CD4-positive, alpha-beta T cell treated with Interleukin-12 subunit alpha and Interleukin-12 subunit beta, for 1 hour (primary cell): ENCODE results near the gene CHCHD1.
"Not testable (repeated sequence)": the region's sequence is repeated elsewhere in the genome, so short reads cannot be mapped to it uniquely, and the experiment has no call there.

Experiments used
- DNase-seq: peaks from one replicate; pipeline ENCODE4 v3.0.0-alpha.2; 2020

Gene CHCHD1

DNA sequence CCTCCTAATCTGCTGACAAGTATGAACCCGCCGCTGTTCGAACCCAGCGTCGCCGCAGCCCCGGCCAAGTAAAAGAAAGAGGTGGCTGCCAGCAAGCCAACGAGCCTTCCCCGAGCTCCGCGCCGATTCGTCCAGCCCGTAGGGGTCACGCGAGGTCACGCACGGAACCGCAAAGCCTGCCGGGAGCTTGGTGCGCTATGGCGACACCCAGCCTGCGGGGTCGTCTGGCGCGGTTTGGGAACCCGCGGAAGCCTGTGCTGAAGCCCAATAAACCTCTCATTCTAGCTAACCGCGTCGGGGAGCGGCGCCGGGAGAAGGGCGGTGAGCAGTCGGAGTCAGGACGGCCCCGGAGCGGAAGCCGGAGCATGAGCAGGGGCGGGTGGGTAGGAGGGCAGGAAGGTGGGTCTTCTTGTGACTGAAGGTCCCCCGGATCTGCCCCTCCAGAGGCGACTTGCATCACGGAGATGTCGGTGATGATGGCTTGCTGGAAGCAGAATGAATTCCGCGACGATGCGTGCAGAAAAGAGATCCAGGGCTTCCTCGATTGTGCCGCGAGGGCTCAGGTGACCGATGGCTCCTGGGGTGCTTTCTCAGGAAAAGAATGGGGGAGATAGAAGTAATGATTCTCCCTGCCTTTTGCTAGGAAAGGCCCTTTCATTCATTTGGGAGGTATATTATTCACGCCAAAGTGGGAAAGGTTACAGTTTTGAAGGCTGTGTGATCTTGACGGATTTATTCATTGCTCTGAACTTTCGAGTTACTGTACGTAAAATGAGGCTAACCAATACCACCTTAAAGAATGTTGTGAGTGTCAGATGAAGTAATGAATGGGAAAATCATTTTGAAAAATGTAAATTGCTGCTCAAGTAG lies at the start of gene CHCHD1:
Gene CHCHD1 (plus strand): TSS at position 170 of the 870 bp plus-strand sequence. CDS start 28 bp downstream, at position 198.
- DNase-seq, result peak; percentile 89

DNA sequence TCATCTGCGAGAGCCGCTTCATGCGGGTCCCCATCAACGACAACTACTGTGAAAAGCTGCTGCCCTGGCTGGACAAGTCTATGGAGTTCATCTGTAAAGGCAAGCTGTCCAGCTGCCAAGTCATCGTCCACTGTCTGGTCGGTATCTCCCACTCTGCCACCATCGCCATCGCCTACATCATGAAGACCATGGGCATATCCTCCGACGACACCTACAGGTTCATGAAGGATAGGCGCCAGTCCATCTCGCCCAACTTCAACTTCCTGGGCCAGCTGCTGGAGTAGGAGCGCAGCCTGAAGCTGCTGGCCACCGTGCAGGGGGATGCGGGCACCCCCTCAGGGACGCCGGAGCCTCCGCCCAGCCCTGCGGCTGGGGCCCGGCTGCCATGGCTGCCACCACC lies 49.4 kb upstream of the CHCHD1 start:
- no peak for DNase-seq

DNA sequence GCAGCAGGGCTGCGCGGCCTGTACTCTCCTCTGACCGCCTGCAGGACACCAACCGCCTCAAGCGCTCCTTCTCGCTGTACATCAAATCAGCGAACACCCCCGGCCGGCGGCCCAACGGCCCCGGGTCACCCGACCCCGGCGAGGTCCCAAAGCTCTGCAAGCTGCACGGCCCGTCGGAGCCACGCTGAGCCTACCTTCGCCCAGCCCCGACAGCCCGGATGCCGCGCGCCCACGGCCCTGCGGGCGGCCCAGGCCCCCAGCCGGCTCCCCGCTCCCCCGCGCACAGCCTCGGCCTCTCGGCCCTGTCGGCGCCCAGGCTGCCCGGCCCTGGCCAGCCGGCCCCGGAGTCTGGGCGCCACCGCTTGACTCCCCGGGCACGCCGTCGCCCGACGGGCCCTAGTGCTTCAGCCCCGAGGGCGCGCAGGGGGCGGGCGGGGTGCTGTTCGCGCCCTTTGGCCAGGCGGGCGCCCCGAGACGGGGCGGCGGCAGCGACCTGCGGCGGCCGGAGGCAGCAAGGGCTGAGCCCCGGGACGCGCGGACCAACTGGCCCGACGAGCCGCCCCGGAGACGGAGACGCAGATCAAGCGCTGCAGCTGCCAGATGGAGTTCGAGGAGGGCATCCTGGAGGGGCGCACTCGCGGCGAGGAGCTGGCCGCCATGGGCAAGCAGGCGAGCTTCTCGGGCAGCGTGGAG lies 48.8 kb upstream of the CHCHD1 start:
- no peak for DNase-seq

DNA sequence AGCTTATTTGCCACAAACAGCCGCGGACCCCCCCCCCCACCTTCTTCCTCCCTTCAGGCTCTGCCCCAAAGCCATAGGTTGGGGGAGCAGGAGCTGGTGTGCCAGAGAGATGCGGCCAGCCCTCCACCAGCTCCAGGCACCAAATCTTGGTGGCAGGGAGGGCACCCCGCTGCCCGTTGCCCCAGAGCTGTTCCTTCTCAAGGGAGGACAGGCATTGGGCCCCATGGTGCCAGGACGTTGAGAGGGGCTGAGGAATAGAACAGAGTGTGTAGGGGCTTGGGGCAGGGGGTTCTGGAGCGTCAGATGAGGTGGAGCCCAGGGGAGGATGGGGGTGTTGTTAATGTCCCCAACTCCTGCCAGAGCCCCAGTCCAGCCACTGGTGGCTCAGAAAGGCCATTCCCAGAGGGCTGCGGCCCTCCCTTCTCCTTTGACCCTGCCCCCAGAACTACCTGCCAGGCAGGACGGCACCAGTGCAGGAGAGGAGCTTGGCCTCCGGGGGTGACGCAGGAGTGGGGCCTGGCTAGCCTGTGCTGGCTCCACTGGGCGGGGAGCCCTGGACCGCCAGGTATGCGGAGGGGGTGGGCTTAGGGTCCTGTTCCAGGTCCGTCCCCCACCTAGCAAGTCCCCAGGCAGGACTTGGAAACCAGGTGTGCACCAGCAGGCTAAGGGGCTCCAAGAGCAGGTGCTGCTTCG lies 47.7 kb upstream of the CHCHD1 start:
- no peak for DNase-seq

DNA sequence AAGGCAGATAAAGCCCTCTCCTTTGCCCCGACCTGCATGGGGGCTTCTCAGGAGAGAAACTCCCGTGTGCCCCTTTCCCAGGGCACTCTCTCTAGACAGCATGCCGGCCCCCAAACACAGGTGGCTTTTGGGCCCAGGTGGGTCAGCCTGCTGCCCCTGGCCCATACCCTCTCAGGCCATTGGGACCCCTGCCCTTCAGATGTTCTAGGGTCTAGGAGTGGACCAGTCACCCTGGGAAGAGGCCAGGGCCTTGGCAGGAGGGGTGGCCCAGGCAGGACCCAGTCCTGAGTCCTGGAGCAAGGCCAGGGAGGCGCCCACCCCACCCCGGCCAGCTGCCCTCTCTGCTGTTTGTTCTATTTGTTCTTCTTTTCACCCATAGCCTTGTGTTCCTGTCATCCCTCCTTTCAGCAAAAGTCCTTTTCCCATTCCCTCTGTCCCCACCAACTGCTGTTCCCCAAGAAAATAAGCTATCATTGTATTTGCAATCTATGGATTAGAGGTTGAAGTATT lies 47.0 kb upstream of the CHCHD1 start:
- no peak for DNase-seq

DNA sequence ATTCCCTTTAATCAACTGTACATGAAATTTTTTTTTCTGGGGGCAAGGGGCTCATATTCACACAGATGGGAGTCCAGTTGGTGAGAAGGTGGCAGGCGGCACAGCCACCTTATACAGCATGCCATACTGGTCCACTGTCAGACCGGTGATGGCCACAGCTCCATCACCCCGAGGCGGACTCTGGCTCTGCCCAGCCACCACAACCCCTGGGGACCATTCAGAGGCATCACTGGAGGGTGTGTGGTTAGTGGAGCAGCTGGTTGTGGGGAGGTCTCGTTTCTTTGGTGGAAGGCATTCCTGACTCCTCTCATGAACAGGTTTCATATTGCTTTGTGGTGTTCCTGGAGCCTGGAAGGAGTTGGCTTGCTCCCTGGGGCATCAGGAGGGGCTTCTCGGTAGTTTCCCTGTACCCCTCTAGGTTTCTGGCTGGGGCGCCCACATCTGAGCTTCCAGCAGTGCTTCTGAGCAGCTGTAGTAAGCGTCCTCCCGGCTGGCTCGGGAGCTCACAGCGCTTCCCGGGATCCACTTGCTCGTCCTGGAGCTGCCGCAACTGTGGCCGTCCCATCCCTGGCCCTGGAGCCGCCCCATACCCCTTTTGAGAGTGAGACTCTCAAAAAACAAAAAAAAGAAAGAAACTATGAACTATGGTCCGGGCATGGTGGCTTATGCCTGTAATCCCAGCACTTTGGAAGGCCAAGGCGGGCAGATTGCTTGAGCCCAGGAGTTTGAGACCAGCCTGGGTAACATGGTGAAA lies 41.2 kb upstream of the CHCHD1 start:
- not testable (repeated sequence) for DNase-seq

DNA sequence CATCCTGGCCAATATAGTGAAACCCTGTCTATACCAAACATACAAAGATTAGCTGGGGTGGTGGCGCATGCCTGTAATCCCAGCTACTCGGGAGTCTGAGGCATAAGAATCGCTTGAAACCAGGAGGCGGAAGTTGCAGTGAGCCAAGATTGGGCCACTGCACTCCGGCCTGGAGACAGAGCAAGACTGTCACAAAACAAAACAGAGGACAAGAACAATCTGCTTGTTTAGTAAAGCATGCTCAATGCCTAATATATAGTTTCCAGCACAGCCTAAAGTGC lies 39.5 kb upstream of the CHCHD1 start:
- no peak for DNase-seq

DNA sequence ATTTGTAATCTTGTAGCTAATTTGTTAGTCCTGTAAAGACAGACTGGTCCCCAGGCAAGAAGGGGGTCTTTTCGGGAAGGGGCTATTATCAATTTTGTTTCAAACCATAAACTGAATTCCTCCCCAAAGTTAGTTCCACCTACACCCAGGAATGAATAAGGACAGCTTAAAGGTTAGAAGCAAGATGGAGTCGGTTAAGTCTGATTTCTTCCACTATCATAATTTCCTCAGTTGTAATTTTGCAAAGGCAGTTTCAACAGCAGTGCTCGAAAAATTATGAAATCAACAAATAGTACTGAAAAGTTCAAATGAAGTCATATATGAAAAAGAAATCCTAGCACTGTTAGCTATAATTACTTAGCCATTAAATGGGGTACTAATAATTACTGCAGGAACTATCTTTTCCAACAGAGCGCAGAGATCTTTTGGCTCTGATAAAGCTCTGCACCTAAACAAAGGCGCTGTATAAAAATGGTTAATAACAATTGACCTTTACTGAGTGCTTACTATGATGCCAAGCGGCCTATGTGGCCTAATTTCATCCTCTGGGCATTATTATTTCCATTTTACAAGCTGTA lies 38.4 kb upstream of the CHCHD1 start:
- DNase-seq, result no peak

DNA sequence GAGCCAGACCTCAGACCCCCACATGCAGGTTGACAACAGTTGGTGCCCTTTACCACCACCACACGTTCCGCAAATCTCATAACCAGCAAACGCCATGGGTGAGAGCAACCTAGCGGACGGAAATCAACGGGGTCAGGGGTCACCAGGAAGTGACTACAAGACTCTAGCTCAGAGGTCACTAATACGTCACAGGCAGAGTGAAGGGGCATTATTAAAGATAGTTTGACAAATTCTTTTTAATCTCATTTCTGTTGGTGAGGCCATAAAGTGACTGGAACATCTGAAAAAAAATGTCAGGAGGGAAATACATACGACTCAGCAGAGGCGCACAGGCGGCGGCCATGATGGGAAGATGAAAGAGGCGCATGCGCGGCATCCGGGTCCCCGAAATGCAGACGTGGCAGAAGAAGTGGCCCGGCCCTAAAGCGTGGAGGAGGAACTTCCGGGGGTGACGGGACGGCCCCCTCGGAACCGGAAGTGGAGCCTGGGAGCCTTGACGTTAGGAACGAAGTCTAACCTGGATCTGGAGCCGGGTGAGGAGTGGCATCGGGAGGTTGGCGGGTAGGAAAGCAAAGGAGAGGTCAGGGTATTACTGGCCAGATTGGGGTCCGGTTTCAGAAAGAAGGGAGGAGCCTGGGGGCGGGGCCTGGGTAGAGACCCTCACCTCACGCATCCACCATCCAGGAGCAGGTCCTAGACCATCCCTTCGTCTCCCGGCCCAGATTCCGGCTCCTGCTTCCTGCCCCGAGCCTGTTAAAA lies 37.8 kb upstream of the CHCHD1 start, which contains the start of gene SEC24C:
Gene SEC24C (plus strand): TSS at position 468 of the 759 bp plus-strand sequence. CDS start 2,461 bp downstream, outside the sequence.
- DNase-seq, result peak; percentile 96

DNA sequence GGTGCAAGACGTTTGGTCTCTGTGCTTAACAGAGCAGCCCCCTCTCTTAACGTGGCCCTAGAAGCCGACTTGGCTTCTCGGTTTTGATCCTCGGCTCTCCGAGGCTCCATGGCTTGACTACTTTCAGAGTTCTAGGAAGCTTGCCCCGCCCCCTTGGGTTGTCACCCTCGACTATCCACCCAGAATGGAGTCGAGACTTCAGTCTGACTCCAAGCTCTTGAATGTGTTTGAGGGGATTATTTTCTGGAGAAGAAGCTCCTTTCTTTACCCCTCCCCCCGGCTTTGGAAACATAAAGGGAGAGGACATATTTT lies 37.2 kb upstream of the CHCHD1 start:
- DNase-seq, result peak; percentile 52

DNA sequence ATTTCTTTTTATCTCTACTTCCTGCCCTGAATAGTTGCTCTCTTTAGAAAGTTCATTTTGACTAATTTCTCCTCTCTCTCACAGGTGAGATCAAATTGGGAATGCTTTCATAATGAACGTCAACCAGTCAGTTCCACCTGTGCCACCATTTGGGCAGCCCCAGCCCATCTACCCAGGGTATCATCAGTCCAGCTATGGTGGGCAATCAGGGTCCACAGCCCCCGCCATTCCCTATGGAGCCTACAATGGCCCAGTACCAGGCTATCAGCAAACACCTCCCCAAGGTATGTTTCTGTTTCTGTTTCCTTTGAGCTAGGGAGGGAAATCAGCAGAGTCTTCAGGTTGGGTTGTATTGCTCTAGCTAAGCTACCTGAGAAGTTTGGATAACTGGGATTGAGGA lies 35.1 kb upstream of the CHCHD1 start:
- DNase-seq, result no peak

DNA sequence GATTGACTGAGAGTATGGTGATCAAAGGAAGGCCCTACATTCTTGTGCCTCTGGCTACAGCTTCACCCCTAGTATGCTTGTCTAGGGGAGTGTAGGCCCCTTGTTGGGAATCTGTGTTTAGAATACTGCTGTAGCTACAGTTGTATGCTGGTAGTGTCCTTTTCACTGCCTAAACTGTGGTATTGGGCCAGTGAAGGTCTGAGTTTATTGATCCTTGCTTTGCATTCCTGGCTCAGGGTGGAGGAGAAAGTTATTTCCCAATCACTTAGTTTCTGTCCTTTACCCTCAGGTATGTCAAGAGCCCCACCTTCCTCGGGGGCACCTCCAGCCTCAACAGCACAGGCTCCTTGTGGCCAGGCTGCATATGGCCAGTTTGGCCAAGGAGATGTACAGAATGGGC lies 31.0 kb upstream of the CHCHD1 start:
- DNase-seq, result no peak

DNA sequence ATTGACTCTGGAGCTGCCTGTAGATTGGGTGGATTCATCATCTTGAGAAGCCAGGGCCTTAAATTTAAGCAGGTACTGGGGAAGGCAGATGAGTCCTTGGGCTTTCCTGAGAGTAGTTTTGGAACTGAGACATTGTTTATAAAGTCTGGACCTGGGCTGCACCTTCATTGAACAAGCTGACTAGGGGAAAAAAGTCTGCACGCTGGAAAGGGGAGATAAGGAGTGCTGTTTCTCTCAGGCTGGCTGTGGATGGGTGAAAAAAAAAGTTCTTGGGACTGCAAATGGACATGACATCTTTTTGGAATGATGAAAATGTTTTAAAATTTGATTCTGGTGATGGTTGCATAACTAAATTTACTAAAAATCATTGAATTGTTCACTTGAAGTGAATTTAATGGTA lies 25.7 kb upstream of the CHCHD1 start:
- no peak for DNase-seq

DNA sequence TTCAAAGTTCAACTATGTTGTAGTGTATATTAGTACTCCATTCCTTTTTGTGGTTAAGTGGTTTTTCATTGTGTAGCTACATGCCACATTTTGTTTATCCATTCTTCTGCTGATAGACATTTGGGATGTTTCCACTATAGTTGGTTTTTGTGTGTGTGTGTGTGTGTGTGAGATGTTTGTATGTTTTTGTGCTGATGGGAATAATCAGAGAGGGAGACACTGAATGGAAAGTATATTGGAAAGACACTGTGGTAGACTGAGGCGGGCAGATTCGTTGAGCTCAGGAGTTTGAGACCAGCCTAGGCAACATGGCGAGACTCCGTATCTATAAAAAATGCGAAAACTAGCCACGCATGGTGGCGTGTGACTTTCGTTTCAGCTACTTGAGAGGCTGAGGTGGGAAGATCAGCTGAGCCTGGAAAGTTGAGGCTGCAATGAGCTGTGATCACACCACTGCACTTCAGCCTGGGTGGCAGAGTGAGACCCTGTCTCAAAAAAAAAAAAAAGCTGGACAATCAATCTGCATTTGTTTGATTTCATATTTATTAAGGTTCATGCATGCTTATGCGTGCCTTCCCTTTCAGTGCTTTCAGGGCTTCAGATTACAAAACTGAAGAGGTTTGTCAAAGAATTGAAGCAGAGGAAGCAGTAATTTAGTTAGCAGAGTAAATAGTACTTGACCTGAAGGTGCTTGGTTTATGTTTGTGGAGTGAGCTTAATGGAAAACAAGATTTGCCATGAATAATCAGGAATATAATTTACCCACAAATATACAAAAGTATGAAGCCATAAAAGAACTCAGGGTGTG lies 22.9 kb upstream of the CHCHD1 start:
- DNase-seq, result peak; percentile 38

DNA sequence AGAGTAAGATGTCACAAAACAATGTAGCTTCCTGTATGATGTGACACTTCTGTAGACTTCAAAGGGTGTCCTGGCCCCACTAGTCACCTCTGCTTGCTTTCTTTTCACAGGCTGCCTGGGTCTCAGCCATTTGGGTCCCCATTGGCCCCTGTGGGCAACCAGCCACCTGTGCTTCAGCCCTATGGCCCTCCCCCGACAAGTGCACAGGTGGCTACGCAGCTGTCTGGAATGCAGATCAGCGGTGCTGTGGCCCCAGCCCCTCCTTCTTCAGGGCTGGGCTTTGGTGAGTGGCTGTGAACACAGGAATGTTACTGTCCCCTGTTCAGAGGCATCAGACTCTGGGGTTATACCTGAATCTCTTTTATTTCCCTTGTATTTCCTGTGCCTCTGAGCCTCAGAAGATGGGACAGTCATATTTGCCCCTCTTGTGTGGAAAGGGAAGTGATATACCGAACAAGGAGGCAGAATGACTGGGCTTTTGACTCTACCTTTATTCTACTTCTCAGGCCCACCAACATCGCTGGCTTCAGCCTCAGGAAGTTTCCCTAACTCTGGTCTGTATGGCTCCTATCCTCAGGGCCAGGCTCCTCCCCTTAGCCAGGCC lies 22.2 kb upstream of the CHCHD1 start:
- DNase-seq, result peak; percentile 83

DNA sequence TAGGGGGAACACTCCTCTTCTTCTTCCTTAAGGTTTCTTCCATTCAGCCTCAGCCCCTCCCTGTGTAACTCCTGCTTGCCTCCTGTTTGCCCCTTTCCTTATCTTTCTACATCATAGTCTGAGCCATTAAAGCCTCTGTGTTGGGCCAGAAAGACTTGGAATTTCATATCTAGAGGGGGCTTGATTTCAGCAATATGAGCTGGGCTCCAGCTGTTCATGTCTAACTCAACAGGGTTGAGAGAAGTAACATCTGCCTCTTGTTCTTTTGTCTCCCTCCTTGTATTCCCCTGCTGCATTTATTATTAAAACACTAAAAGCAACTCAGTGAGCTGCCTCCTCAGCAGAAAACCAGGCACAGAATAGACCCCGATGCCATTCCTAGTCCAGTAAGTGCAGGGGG lies 20.1 kb upstream of the CHCHD1 start:
- DNase-seq, result no peak

DNA sequence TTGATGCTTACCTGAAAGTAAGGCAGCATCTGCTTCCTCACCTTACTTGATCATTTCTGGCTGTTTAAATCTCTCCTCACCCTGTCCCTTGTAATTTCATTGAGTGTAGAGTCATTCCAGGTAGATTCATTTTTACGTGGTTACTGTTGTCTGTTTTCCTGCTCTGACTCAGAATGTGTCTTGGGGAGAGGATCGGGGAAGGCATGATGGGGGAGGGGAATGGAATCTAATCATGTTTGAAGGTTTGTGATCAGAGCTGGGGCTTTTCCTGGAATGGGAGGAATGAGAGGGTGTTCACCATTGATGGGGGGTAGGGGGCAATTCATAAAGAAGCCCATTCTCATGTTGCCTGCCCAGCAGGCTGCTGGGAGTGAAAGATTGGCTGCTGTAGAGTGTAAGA lies 18.9 kb upstream of the CHCHD1 start:
- DNase-seq, result no peak

DNA sequence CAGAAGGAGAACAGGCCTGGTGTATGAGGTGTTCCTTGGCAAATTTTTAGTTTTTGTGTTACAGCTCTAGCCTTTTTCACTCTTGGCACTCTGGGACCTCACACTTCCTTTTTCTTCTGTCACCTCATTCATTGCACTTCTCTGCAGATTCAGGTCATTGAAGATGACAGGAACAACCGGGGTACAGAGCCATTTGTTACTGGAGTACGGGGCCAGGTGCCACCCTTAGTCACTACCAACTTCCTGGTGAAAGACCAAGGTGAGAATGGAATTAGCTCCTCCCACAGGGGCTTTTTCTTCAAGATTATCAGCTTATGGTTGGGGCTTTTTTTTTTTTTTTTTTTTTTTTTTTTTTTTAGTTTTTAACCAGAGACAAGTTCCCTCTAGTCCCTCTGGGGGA lies 18.5 kb upstream of the CHCHD1 start:
- peak; percentile 70 for DNase-seq

DNA sequence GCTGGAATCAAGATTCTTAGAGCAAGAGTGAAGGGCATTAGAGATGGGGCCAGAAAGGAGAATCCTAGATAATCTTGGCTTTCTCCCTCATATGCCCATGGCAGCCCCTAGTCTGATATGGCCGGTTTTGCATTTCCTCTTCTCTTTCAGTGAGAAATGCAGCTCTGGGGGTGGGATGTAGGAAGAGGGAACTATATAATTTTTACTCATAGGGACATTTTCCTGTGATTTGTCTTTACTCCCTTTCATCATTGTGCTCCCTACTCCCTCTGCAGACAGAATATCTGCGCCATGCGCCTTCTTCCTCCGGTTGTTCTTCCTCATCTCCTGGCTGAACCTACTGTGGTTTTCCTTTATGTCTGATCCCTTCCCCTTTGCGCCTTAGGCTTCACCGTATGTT lies 16.8 kb upstream of the CHCHD1 start:
- DNase-seq, result no peak

DNA sequence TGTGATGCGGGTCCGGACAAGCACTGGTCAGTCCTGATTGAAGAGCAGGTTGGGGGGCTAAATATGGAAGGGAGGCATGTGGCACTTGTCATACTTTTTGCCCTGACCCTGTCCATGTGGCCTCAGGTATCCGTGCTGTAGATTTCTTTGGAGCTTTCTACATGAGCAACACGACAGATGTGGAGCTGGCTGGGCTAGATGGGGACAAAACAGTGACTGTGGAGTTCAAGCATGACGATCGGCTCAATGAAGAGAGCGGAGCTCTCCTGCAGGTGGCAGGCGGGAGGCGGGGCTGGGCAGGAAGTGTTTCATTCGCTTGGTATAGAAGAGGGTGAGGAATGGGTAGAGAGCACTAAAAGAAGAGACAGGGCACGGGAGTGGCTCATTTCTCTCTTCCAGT lies 13.0 kb upstream of the CHCHD1 start:
- peak; percentile 73 for DNase-seq

DNA sequence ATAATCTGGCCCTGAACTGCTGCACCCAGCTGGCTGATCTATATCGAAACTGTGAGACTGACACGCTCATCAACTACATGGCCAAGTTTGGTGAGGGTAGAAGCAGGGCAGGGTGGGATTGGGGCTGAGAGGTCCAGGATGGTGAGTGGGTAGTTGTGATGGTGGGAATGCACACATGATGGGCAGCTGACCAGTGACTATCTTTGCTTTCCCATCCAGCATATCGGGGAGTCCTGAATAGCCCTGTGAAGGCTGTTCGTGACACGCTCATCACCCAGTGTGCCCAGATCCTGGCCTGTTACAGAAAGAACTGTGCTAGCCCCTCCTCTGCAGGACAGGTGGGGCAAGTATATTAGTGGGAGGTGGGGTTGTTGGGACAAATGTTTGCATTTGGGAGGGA lies 12.5 kb upstream of the CHCHD1 start:
- DNase-seq, result no peak
